DMS 273 (cell line): ENCODE results near the gene SUMF1.

Experiments
- DNase-seq: peaks from one replicate; lab custom pipeline; 2025; ENCODE audit not compliant: unreplicated experiment; lab: John Stamatoyannopoulos, UW

Gene SUMF1

DNA sequence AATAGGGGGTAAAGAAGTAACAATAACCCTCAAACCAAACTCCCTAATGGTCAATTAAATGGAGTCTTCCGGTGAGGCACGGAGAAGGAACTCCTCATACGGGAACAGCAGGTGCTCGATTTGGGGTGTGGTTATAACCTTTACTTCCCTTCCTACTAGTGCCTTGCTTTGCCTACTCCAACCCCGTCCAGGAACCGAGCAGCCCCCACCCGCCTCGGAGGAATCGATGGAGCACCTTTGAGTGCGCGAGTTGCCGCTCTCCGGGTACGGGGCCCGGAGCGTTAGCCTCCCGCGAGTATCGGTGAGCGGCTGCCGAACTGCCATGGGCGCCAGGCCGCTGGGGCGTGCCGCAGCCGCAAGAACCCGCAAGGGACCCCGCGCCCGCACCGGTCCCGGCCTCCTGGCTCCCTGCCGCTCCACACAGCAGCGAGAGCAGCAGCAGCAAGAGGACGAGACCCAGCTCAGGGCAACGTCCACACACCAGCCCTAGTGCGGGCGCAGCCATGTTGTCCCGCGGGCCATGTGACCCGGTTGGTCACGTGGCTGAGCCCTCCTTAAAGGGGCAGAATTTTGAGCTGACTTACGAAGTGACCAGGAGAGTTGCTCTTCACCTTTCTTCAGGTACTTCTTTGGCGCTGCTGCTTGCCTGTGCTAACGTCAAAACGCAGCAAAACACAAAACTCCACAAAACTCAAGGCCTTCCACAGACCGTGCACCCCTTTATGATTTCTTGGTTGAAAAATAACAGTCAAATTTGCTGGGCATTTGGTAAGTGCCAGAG lies at the start of gene SUMF1:
SUMF1 (minus strand) TSS at position 529 of the 781 bp plus-strand sequence; CDS start at position 505, 24 bp downstream.
- DNase-seq, result peak; percentile 84

DNA sequence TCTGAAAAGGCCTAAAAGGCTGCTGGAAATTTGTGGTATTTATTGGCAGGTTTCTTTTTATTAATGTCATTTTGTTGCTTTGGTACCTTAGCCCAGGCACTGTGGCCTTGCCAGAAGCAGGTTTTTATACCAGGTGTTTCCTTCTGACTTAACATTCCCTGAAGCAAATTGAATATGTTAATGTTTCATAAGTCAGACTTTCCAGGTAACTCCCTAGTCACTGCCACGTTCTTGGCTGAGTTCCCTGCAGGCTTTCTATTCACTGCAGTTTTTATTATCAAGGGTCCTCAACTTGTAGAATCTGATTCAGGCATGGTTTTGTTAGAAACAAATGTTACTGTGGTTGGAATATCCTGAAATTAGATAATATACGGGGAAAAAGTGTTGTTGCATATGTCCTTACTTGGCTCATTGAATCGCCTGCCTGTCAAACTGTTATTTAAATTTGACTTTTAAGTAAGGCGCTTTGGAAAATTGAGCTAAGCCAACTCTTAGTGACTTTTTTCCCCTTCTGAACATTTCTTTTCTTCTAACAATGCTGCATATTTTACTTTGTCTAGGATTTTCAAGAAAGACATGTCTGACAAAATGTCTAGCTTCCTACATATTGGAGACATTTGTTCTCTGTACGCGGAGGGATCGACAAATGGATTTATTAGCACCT lies 49.0 kb upstream of the SUMF1 start:
- DNase-seq, result no peak

DNA sequence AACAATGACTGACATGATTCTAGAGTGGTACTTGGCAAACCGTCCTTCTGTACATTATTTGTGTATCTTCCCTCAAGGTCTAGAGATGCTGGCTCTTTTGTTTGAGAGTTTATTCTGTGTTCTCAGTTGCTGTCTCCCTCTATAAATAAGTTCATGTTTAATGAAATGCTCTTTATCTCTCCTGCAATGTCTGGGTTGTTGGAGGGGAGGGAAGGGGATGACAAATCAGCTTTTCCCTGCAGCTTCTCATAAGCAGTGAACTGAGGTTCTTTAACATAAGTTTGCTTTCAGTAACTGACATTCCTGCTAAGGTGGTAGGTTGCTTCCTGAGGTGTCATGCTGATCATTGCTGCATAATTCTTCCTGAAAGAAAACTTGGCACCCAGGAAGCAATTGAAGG lies 47.8 kb upstream of the SUMF1 start:
- no peak for DNase-seq

DNA sequence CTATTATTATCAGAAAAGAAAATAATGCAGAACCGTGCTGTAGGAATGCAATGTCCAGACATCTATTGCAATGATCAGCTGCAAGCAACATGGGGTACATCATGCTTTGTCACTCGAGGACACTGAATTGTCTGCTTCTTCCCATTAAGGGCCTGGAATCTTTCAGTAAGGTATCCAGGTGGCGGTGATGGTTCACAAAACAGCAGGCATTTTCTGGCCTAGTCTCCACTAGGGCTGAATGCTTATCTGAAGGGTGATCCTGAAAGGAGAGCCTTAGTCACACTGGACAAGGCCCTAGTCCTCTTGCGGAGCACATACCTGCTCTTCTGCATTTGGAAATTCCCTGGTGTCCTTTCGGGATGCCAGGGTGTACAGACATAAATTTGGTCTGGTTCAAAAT lies 47.3 kb upstream of the SUMF1 start:
- no peak for DNase-seq

DNA sequence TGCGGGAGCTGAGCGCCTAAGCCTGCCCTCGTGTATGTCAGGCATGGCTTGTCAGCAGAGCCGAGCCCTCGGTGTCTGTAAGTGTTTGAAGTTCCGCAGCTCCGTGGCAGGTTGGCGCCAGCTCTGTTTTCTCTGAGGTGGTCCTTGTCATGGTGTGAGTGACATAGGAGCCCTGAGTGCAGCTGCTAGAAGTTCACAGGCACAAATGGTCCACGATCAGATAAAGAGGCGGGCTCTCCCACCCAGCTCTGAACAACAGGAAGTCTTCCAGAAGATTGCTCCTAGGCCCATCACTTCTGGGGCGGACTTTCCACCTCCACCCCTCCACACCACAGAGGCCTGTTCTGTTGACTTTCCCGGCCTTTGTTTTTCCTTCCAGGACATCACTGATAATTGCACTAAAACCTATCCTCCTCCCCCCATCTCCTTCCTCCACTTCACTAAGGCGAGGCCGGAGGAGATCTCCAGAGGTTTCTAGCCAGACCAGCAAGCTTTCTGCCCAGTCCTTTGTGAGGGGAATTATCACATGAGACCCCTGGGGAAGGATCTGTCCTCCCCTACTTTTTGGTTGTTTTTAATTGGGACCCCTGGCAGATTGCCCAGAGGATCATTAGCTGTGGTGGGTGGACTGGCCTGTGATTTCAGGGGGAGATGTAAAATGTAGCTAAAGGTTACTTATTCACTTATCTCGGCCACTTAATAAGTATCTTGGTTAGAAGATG lies 46.0 kb upstream of the SUMF1 start:
- DNase-seq, result peak; percentile 4

DNA sequence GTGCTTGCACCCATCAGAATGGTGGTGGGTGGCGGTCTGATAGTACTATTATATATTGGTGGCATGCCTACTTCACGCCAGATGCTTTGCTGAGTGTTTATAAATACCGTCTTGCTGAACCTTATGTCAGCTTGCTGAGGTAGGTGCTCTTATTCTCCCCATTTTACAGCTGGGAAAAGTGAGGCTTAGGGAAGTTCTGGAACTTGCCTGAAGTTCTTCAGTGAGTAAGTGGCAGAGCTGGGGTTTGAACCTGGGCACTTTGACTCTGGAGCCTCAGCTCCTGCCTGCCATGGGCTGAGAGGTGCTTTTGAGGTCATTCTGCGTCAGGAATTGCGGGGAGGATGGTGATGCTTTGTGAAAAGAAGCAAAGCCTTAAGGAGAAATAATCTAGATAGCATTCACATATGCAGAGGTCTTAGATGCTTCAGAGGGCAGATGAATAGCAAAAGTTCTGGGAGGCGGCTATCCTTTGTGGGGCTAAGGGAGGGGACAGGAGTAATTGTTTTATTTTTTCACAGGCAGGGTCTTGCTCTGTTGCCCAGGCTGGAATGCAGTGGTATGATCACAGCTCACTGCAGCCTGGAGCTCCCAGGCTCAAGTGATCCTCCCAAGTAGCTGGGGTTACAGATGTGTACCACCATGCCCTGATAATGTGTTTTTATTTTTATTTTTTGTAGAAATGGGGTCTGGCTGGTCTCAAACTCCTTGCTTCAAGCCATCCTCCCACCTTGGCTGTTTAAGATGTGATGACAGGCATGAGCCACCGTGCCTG lies 44.6 kb upstream of the SUMF1 start:
- DNase-seq, result no peak

DNA sequence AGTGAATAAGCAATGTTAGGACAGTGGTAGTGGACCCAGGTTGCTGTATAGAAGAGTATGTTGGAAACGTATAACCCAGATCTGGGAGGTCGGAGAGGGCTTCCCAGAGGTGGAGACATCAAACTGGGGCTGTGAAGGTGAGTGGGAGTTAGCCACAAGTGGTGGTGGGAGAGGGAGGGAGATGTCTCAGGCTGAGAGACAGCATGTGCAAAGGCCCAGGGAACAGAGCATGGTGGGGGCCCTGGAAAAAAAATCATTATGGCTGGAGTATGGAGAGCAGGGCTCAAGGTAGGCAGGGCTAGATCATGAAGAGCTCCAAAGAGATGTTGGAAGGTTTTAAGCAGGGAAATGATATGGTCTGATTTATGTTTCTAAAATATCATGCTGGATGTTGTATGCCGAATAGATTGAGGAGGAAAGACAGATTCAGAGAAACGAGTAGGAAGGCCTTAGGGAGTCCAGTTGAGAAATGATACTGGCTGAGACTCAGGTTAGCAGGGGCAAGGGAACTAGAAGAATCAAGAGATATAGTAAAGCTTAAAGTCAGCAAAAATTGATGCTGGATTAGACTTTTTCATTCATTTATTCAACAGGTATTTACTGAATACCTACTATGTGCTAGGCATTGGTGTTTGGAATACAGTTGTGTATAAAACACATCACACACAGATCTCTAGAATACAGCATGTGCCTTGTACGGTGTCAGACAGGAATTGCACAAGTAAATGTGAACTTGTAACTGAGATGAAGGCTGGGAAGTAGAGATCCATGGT lies 43.1 kb upstream of the SUMF1 start:
- no peak for DNase-seq

DNA sequence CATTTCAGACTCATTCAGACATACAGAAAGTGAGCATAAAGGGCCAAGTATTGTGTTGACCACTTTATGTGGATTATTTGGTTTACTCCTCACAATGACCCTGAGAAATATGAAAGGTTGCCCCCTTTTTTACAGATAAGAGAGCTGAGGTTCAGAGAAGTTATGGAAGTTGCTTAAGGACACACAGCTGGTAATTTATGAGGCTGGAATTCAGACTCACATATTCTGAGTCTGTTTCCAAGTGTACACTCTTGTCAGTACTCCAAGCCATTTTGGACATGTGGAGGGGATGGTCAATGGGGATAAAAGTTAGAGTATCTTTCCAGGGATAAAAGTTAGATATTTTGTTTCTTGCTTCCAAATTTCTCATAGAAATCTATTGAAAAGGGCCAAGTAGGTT lies 42.0 kb upstream of the SUMF1 start:
- no peak for DNase-seq

DNA sequence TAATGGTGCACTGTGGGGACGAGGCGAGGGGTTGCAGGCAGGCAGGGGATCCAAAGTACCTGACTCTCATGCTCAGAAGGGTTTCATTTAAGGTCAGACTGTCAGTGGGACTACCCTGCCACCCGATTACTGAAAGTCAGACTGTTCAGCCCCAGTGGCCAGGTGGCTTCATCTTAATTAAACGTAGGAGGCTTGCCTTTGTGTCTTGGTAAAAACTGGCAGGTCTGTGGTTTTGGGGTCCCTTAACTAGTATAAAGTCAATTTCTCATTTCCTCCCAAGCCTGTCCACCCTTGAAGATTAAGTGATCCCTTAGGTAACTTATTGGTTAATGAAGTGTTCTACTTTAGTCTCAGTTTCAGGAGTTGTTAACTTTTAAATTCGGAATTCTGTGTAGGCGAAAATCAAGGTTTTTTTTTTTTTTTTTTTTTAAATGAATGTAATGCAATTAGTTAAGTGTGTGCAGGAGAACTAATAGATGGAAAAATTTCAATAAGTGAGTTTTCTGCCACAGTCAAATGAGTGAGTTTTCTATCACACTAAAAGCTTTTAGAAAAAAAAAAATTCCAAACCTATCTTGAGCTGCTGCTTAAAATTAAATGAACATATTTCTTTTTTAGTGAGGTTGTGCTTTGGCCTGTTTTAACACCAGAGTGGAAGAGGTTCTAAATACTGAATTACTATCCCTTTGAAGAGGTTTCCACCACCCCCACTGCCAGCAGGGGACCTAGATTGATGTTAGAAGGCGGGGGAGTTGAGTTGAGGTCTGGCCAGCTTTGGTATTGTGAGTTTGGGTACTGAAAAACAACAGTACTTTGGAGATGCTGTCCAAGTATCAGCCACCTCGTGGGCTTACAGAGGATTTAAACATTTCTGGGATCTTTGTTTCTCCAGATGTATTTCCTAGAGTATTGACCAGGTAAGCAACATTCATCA lies 41.2 kb upstream of the SUMF1 start:
- DNase-seq, result peak; percentile 4

DNA sequence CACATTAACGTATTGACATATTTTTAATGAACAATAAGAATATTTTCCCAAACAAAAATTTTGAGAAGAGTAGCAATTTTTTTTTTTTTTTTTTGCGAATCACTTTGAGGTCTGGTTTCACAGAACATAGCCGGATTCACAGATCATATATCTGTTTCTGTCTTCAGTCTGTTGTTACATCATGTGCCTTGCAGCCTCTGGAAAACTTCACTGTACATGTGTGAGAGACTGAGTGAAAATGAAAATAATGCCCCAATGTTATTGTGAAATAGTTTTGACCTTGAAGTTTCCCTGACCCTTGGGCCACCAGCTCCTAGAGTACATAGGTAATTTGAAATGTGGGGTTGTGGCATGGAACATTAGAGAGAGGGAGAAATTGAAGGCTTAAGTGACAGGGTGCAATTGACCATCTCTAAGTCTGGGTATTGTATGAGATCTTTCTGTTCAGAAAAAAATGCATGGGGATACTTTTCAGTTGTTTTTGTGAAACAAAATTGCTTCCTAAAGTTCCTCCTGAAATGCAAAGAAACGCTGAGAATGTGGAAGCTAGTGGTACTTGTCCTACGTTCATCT lies 40.0 kb upstream of the SUMF1 start:
- no peak for DNase-seq

DNA sequence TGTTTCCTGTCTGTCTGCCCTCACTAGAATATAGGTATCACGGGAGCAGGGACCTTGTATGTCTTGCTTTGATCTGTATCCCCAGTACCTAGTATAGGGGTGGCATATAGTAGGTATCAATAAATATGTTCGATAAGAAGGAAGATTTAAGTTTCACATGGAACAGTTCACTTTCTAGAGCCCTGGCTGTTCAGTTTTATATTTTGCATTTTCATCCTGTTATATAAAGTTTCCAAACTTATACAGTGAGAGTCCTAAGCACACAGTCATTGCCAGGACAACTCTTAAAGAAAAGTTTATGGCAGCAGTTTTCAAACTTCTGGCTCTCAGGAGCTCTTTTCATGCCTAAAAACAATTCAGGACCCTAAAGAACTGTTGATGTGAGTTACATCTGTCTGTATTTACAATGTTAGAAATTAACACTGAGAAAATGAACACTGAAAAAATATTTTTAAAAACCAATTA lies 39.5 kb upstream of the SUMF1 start:
- no peak for DNase-seq

DNA sequence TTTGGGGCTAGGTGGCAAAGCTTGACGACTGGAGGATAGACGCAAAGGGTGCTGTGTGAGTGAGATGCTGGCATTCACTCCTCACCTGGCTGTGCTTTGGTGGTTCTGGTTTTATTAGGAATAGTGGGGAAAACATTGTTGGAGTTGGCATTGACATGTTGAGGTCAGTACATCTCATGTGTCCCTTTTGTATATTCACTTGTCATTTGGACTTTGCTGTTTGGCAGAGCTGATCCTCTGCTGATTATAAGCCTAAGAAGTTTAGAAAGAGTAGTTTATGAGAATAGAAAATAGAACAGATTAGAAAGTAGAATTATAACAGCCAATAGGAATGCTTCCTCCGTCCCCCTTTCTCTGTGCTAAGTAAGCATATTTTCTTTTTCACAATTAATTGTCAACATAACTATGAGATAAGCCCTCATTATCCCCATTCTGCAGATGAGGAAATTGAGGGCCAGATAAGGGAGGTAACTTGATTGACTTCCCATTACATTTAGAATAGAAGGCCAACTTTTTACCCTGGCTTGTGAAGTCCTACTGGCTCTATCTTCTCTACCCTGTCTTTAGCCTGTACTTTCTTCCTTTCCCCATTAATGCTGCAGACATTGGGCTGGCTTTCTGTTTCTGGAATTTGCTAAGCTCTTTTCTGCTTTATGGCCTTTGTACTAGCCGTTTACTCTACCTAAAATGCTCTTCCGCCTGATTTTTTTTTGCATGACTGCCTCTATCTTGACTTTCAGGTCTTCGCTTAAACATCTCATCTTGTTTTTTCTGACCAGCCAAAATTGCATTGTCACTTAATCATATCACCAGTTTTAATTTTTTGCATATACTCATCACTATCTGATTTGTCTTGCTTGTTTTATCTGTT lies 38.9 kb upstream of the SUMF1 start:
- no peak for DNase-seq

DNA sequence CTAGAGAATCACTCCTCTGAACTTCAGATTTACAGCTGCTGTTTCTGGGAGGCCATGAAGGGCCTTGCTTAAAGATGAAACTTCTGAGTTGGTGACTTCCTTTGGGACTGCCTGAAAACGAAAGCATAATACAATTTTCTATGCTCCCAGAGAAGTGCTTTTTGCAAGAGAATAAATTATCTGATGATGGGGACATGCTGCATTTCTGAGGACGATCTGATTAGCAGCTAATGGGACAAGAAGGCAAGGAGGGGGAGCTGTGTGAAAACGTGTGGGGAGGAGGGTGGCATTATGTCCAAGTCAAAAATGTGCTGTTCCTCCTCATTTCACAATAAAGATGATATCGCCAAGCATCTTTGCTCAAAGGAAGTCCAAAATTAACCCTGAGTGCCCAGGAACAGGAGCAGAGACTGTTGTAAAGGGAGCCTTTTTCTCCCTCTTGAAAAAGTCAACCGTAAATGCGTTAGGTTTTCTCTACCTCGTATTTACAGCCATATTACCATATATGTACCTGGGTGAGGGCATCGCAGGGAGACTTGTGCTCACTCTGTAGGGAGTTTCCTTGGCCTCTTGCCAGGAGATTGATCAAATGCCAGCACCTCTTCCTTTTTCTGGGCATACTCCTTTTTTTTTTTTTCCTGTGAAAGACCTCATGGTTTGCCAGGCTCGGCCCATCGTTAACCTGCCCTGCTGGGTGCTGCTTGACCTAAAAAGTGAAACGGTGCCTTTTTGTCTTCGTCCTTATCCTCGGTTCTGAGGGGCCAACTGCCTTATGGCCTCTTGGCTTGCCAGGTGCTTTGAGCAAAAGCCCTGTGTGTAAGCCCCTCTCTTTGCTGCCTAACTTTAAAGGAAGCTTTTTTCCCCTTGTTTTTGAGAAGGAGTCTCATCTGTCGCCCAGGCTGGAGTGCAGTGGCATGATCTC lies 37.5 kb upstream of the SUMF1 start:
- peak; percentile 52 for DNase-seq

DNA sequence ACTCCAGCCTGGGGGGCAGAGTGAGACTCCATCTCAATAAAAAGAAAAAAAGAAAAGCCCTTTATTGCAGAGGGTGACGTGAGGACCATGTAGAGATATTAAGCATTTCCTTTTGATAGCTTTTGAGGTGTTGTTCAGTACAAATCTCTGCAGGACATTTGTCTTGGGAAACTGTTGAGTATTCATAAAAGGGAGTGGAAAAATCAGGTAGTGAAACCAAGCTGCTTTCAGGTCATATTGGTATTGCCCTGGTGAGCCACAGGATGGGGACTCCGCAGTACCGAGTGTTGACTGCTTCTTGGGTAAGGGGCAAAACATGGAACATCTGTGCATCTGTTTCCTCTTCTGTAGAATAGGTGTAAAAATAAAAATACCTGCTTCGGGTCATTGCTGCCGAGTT lies 36.0 kb upstream of the SUMF1 start:
- DNase-seq, result no peak

DNA sequence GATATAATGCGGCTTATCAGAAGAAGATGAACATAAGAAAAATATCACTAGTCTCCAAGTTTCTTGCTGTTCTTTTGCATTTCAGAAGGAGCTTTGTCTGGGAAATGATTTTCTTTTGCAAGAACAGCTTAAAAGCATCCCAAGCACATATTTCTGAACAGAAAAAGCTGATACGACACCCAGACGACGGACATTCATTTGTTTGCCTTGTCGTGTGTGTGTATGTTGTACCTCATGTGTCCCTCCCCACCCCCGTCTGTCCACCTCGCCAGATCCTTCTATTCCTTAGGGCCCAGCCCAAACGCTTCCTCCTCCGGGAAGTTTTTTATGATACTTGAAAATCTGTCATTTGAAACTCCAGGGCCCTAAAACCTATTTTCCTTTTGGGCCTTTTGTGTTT lies 34.9 kb upstream of the SUMF1 start:
- DNase-seq, result no peak

DNA sequence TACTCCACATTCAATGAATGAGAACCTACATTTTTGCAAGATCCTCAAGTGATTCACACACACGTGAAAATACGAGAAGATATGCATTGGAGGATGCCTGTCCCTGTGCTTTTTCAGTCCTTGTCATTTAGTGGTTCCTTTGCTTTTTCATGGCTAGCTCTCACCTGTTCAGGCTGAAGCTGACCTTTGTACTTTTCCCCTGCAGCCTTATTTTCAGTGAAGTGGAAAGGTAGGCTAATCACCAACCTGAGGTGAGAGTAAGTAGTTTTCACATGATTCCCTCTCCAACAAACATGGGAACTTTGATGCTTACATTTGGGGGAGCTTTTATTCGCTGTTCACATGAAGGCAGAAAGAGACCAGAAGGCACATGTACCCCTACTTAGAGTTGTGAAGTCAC lies 34.4 kb upstream of the SUMF1 start:
- no peak for DNase-seq

DNA sequence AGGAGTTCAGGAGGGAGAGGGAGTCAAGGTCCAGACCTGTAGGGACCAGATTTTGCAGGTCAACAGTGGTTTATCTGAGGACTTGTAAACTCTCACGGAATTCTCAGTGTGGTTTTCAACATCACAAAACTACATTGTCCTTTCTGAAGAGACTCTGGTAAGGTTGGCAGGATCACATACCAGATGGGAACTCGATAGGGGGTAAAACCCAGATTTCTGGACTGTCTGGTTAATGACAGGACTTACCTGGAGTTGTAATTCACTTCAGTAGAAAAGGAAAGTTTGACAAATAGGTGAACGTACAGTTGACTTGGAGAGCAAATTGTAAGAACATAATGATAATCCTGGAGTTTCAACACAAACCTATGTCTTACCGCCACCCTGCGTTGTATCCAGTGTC lies 31.4 kb upstream of the SUMF1 start:
- no peak for DNase-seq
